ENCODE results near the gene ATP6V1A.

The ATP6V1A gene

DNA sequence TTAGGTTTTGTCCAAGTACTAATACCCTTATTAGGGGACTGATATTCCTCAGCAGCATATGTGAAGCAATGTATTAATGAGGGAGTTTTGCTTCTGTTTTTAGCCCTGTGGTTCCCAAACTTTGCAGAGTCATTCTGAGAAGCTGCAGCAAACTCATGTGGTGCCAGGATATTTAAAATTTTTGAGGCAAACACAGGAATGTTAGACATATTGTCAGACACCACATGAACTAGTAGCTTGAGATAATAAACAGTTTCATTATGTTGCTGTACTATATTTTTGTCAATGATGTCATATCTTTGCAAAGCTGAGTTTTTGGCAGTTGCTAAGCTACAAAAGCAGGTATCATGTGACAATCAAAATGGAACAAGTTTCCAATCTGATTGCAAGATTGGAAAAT is 36.6 kb downstream of the ATP6V1A start:
- Histone ChIP-seq H3K4me1 (ENCODE audit: control insufficient read depth, insufficient read depth, low read length) (peaks cover 17% of the 10 kb centered on the region), H3K9ac (ENCODE audit: low read length) (peak overlapping the region; percentile 71), H3K27me3 (replicated peaks; ENCODE audit: control insufficient read depth, insufficient read depth, low read length) (no peaks in the 10 kb centered on the region), H3K36me3 (ENCODE audit: control insufficient read depth, insufficient read depth, low read length, severe bottlenecking) (peaks cover 40% of the 10 kb centered on the region), H3K9me3 (ENCODE audit: control insufficient read depth, low read length) (no peaks in the 10 kb centered on the region), H3K4me3 (ENCODE audit: low read length) (peak overlapping the region; percentile 41)
- DNase-seq (ENCODE audit: low read depth): peak; percentile 94

DNA sequence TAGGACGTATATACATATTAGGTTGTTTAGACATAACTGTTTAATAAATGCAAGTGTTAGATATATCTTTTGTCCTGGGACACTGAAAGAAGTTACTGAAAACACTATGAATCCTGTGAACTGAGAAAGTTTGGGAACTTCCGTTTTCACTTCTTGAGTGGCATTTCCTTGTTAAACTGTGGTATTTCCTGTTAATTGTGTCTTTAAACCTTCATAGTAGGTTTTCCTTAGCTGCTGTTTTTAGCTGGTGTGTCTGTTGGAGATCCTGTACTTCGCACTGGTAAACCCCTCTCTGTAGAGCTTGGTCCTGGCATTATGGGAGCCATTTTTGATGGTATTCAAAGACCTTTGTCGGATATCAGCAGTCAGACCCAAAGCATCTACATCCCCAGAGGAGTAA is 37.1 kb downstream of the ATP6V1A start:
- Histone ChIP-seq H3K4me1 (ENCODE audit: control insufficient read depth, insufficient read depth, low read length) (peaks cover 21% of the 10 kb centered on the region), H3K36me3 (ENCODE audit: control insufficient read depth, insufficient read depth, low read length, severe bottlenecking) (peaks cover 40% of the 10 kb centered on the region), H3K9me3 (ENCODE audit: control insufficient read depth, low read length) (no peaks in the 10 kb centered on the region), H3K27me3 (replicated peaks; ENCODE audit: control insufficient read depth, insufficient read depth, low read length) (no peaks in the 10 kb centered on the region), H3K4me3 (ENCODE audit: low read length) (peak overlapping the region; percentile 41), H3K9ac (ENCODE audit: low read length) (peak overlapping the region; percentile 23)
- no peak for DNase-seq (ENCODE audit: low read depth)

DNA sequence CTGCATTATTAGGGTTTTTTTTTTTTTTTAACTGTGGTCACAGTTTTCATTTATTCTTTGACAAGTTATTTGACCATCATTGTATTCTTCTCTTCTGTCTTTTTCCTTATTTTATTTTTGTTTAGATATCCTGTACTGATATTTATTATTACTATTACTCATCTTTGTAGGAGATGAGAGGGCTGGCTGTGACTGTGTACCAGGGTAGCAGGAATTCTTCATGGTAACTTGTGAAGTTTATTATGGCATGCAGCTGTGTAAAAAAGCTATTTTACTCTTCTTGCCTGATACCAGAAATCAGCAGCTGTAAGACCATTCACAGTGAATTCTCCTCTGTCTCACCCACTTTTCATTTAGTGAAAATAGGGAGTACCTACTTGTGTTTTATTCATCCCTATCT is 44.5 kb downstream of the ATP6V1A start:
- Histone ChIP-seq H3K36me3 (ENCODE audit: control insufficient read depth, insufficient read depth, low read length, severe bottlenecking) (peaks cover 77% of the 10 kb centered on the region), H3K9ac (ENCODE audit: low read length) (no peak overlapping the region), H3K27me3 (replicated peaks; ENCODE audit: control insufficient read depth, insufficient read depth, low read length) (no peaks in the 10 kb centered on the region), H3K4me1 (ENCODE audit: control insufficient read depth, insufficient read depth, low read length) (peaks cover 5% of the 10 kb centered on the region), H3K4me3 (ENCODE audit: low read length) (no peak overlapping the region), H3K9me3 (ENCODE audit: control insufficient read depth, low read length) (no peaks in the 10 kb centered on the region)
- DNase-seq (ENCODE audit: low read depth): no peak

DNA sequence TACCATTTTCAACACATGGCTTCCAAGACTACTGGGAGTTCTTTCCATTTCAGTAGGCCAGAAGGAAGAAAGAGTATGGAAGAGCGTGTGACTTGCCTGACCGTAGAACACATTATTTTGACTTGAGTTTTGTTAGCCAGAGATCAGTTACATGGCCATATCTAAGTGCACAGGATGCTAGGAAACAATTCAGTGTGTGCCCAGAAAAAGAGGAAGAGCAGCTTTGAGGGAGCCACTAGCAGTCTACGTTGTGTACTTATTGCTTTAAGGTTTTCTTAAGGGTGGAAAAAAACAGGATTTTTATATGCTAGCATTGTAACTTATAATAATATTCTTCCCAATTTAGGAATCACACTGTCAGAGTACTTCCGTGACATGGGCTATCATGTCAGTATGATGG is 47.7 kb downstream of the ATP6V1A start:
- no peaks in the 10 kb centered on the region for H3K27me3 ChIP-seq (replicated peaks; ENCODE audit: control insufficient read depth, insufficient read depth, low read length)
- H3K4me1 ChIP-seq (ENCODE audit: control insufficient read depth, insufficient read depth, low read length): no peaks in the 10 kb centered on the region
- peaks cover 90% of the 10 kb centered on the region for H3K36me3 ChIP-seq (ENCODE audit: control insufficient read depth, insufficient read depth, low read length, severe bottlenecking)
- H3K9ac ChIP-seq (ENCODE audit: low read length): no peak overlapping the region
- H3K4me3 ChIP-seq (ENCODE audit: low read length): no peak overlapping the region
- no peak for DNase-seq (ENCODE audit: low read depth)
- H3K9me3 ChIP-seq (ENCODE audit: control insufficient read depth, low read length): no peaks in the 10 kb centered on the region

DNA sequence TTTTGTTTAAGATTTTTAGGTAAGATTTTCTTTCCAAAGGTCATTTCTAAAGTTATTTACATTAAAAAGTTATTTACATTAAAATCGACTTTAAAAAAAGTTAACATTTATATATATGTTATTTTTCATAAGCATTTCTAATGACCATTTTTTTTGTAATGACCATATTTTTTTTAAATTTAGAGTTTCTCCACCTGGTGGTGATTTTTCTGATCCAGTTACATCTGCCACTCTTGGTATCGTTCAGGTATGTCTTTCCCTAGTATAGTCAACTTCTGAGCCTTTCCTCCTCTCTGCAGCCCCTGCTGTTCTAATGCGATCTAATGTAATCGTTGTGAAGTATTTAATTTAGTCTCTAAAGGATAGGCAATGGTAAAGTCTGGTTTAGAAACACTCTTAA is 48.9 kb downstream of the ATP6V1A start:
- no peaks in the 10 kb centered on the region for H3K27me3 ChIP-seq (replicated peaks; ENCODE audit: control insufficient read depth, insufficient read depth, low read length)
- H3K4me1 ChIP-seq (ENCODE audit: control insufficient read depth, insufficient read depth, low read length): no peaks in the 10 kb centered on the region
- H3K9ac ChIP-seq (ENCODE audit: low read length): no peak overlapping the region
- peaks cover 92% of the 10 kb centered on the region for H3K36me3 ChIP-seq (ENCODE audit: control insufficient read depth, insufficient read depth, low read length, severe bottlenecking)
- no peak overlapping the region for H3K4me3 ChIP-seq (ENCODE audit: low read length)
- no peaks in the 10 kb centered on the region for H3K9me3 ChIP-seq (ENCODE audit: control insufficient read depth, low read length)
- DNase-seq (ENCODE audit: low read depth): no peak

DNA sequence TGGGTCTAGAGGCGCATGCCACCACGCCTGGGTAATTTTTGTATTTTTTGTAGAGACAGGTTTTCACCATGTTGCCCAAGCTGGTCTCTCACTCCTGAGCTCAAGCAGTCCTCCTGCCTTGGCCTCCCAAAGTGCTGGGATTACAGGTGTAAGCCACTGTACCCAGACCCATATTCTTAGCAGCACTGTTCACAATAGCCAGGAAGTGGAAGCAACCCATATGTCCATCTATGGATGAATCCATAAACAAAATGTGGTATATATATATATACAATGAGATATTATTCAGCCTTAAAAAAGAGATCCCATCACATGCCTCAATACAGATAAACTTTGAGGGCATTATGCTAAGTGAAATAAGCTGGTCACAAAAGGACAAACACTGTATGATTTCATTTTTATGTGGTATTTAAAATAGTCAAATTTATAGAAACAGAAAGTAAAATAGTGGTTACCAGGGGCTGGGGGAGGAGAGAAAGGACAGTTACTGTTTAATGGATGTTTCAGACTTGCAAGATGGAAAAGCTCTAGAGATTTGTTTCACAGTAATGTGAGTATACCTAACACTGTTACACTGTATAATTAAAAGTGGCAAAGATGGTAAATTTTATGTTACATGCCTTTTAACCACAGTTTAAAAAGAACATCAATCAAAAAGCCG is 56.1 kb downstream of the ATP6V1A start:
- no peaks in the 10 kb centered on the region for H3K27me3 ChIP-seq (replicated peaks; ENCODE audit: control insufficient read depth, insufficient read depth, low read length)
- no peak overlapping the region for H3K4me3 ChIP-seq (ENCODE audit: low read length)
- no peak overlapping the region for H3K9ac ChIP-seq (ENCODE audit: low read length)
- no peak for DNase-seq (ENCODE audit: low read depth)
- H3K4me1 ChIP-seq (ENCODE audit: control insufficient read depth, insufficient read depth, low read length): no peaks in the 10 kb centered on the region
- no peaks in the 10 kb centered on the region for H3K9me3 ChIP-seq (ENCODE audit: control insufficient read depth, low read length)
- H3K36me3 ChIP-seq (ENCODE audit: control insufficient read depth, insufficient read depth, low read length, severe bottlenecking): peaks cover 88% of the 10 kb centered on the region

DNA sequence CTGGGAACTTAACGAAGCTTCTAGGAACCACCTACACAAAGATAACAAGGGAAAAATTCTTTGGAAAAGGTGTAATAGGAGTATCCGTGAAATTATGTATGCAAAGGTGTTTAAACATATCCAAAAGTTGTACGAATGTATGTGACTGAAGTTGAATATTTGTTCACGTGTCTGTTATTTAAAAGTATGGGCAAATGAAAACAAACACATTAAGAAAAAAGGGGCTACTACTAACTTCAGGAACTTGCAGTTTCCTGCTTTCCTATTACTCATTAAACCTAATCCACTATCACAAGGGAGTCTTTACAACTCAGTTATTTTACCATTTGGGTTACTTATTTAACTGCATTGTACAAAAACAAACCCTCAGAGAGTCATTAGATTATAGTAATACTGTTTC is 57.8 kb downstream of the ATP6V1A start:
- no peak for DNase-seq (ENCODE audit: low read depth)
- no peaks in the 10 kb centered on the region for H3K4me1 ChIP-seq (ENCODE audit: control insufficient read depth, insufficient read depth, low read length)
- H3K9ac ChIP-seq (ENCODE audit: low read length): no peak overlapping the region
- H3K9me3 ChIP-seq (ENCODE audit: control insufficient read depth, low read length): no peaks in the 10 kb centered on the region
- peaks cover 81% of the 10 kb centered on the region for H3K36me3 ChIP-seq (ENCODE audit: control insufficient read depth, insufficient read depth, low read length, severe bottlenecking)
- H3K27me3 ChIP-seq (replicated peaks; ENCODE audit: control insufficient read depth, insufficient read depth, low read length): no peaks in the 10 kb centered on the region
- H3K4me3 ChIP-seq (ENCODE audit: low read length): no peak overlapping the region

DNA sequence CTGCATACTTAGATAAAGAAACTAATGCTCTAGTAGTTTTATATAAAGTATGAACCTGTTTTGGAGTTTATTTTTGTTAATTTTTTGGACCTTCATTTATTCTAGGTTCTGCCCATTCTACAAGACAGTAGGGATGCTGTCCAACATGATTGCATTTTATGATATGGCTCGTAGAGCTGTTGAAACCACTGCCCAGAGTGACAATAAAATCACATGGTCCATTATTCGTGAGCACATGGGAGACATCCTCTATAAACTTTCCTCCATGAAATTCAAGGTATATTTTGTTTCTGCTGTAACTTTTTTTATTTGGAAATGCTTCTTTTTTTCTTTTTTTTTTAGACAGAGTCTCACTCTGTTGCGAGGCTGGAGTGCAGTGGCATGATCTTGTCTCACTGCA is 58.4 kb downstream of the ATP6V1A start:
- no peaks in the 10 kb centered on the region for H3K4me1 ChIP-seq (ENCODE audit: control insufficient read depth, insufficient read depth, low read length)
- H3K9ac ChIP-seq (ENCODE audit: low read length): no peak overlapping the region
- H3K4me3 ChIP-seq (ENCODE audit: low read length): no peak overlapping the region
- H3K36me3 ChIP-seq (ENCODE audit: control insufficient read depth, insufficient read depth, low read length, severe bottlenecking): peaks cover 82% of the 10 kb centered on the region
- H3K9me3 ChIP-seq (ENCODE audit: control insufficient read depth, low read length): no peaks in the 10 kb centered on the region
- H3K27me3 ChIP-seq (replicated peaks; ENCODE audit: control insufficient read depth, insufficient read depth, low read length): no peaks in the 10 kb centered on the region
- DNase-seq (ENCODE audit: low read depth): no peak

DNA sequence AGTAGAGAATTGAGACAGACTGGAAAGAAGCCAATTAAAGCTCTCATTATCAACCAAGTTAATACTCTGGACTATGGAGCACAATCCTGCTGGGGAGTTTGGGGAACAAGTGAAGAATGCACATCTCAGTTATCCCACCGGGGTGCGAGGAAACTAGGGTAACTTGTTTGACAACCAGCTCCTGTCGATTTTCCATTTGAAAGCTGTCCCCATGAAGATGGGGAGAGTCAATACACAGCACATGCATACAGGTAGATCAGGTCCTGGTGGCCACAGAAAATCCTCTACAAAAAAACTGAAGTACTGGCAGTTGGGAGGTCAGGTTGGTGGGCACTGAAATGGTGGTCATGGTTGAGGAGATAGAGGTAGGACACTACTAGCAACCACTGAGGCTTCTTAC is 66.0 kb downstream of the ATP6V1A start:
- Histone ChIP-seq H3K4me3 (ENCODE audit: low read length) (no peak overlapping the region), H3K9me3 (ENCODE audit: control insufficient read depth, low read length) (no peaks in the 10 kb centered on the region), H3K36me3 (ENCODE audit: control insufficient read depth, insufficient read depth, low read length, severe bottlenecking) (peaks cover 35% of the 10 kb centered on the region), H3K27me3 (replicated peaks; ENCODE audit: control insufficient read depth, insufficient read depth, low read length) (no peaks in the 10 kb centered on the region), H3K9ac (ENCODE audit: low read length) (no peak overlapping the region), H3K4me1 (ENCODE audit: control insufficient read depth, insufficient read depth, low read length) (no peaks in the 10 kb centered on the region)
- DNase-seq (ENCODE audit: low read depth): no peak

DNA sequence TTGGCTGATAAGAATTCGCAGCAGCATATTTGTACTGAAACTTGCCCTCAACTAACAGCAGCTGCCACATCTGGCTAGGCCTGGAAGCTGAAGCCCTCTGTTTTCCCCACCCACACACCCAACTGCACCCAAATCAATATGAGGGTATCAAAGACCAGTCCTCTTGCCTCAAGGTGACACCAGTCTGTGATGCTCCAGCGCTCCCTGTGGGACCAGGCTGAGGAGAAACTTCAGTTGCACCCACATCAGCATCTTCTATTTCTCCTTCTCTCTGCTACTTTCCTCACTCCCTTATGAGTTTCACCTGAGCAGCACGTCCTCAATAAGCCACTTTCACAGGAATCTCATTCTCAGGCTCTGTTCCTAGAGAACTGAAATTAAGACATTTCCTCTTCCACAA is 73.0 kb downstream of the ATP6V1A start:
- H3K9ac ChIP-seq (ENCODE audit: low read length): no peak overlapping the region
- no peak for DNase-seq (ENCODE audit: low read depth)
- H3K4me3 ChIP-seq (ENCODE audit: low read length): no peak overlapping the region
- no peaks in the 10 kb centered on the region for H3K4me1 ChIP-seq (ENCODE audit: control insufficient read depth, insufficient read depth, low read length)
- H3K36me3 ChIP-seq (ENCODE audit: control insufficient read depth, insufficient read depth, low read length, severe bottlenecking): no peaks in the 10 kb centered on the region
- H3K27me3 ChIP-seq (replicated peaks; ENCODE audit: control insufficient read depth, insufficient read depth, low read length): no peaks in the 10 kb centered on the region
- H3K9me3 ChIP-seq (ENCODE audit: control insufficient read depth, low read length): no peaks in the 10 kb centered on the region

DNA sequence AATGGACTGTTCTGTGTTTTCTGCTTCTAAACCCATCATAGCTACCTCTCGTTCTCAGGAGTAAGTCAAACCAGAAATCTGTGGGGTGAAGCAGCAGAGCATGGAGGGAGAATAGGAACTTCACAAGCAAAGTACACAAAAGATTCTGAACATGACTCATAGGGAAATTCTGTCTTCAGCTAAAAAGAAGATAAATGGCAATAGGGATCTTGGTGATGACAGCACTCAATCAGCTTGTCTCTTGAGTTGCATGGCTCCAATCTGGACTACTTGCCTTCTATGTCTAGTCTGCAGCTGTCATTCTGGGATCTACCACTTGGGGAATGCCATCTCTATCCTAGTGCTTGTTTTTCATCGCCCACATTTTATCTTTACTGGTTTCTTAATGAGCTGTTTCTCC is 78.3 kb downstream of the ATP6V1A start:
- no peak for DNase-seq (ENCODE audit: low read depth)
- Histone ChIP-seq H3K36me3 (ENCODE audit: control insufficient read depth, insufficient read depth, low read length, severe bottlenecking) (no peaks in the 10 kb centered on the region), H3K9me3 (ENCODE audit: control insufficient read depth, low read length) (no peaks in the 10 kb centered on the region), H3K4me1 (ENCODE audit: control insufficient read depth, insufficient read depth, low read length) (no peaks in the 10 kb centered on the region), H3K4me3 (ENCODE audit: low read length) (no peak overlapping the region), H3K9ac (ENCODE audit: low read length) (no peak overlapping the region), H3K27me3 (replicated peaks; ENCODE audit: control insufficient read depth, insufficient read depth, low read length) (no peaks in the 10 kb centered on the region)

DNA sequence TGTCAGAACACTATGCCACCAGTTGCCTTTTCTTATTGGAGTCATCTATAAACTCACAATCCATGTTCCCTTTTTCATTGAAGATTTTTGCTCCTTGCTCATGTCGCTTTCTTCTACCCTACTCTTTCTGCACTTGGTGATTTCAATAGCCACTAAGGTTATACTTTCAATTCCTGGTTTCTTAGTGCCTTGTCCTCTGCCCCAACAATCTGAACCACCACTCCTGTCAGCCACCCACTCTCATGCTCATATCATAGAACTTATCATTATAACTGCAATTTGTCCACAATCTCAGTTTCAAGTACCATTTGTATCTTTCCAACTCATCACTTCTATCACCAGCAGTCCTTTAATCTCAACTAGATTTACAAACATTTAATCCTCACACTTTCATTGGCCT is 81.8 kb downstream of the ATP6V1A start:
- H3K9me3 ChIP-seq (ENCODE audit: control insufficient read depth, low read length): no peaks in the 10 kb centered on the region
- no peak overlapping the region for H3K4me3 ChIP-seq (ENCODE audit: low read length)
- no peak for DNase-seq (ENCODE audit: low read depth)
- no peaks in the 10 kb centered on the region for H3K27me3 ChIP-seq (replicated peaks; ENCODE audit: control insufficient read depth, insufficient read depth, low read length)
- no peak overlapping the region for H3K9ac ChIP-seq (ENCODE audit: low read length)
- H3K4me1 ChIP-seq (ENCODE audit: control insufficient read depth, insufficient read depth, low read length): no peaks in the 10 kb centered on the region
- no peaks in the 10 kb centered on the region for H3K36me3 ChIP-seq (ENCODE audit: control insufficient read depth, insufficient read depth, low read length, severe bottlenecking)

Data from adipocyte (in vitro differentiated cells).